GM19238 (cell line): ENCODE results near the gene SH3BP4.

Experiments
- DNase-seq: peaks from one replicate; pipeline ENCODE4 v3.0.0; 2011; ENCODE audit warnings: low spot score; ENCODE audit not compliant: insufficient read length

The SH3BP4 gene

GRCh38 chr2:235037604-235038166 is 85.9 kb downstream of the SH3BP4 start:
- no peak for DNase-seq

GRCh38 chr2:235041221-235041917 is 89.6 kb downstream of the SH3BP4 start:
- no peak for DNase-seq

- no peak for DNase-seq
These were observed 90.2 kb downstream of the SH3BP4 start for GRCh38 chr2:235041918-235042575.

GRCh38 chr2:235042576-235043515 is 91.0 kb downstream of the SH3BP4 start:
- DNase-seq = no peak

- DNase-seq = no peak
These were observed 92.1 kb downstream of the SH3BP4 start for GRCh38 chr2:235043762-235044500.

GRCh38 chr2:235044501-235045271 is 92.9 kb downstream of the SH3BP4 start:
- DNase-seq = no peak

GRCh38 chr2:235045336-235045972 is 93.6 kb downstream of the SH3BP4 start:
- peak; percentile 19 for DNase-seq

- no peak for DNase-seq
These were observed 94.1 kb downstream of the SH3BP4 start for GRCh38 chr2:235045973-235046343.

- no peak for DNase-seq
These were observed 94.8 kb downstream of the SH3BP4 start for GRCh38 chr2:235046589-235046988.

- DNase-seq = no peak
These were observed 95.6 kb downstream of the SH3BP4 start for GRCh38 chr2:235047171-235048160.

GRCh38 chr2:235048549-235048948 is 96.7 kb downstream of the SH3BP4 start:
- no peak for DNase-seq

GRCh38 chr2:235049069-235049468 is 97.3 kb downstream of the SH3BP4 start:
- DNase-seq = no peak

- no peak for DNase-seq
These were observed 97.9 kb downstream of the SH3BP4 start for GRCh38 chr2:235049719-235050118.

- no peak for DNase-seq
These were observed 99.1 kb downstream of the SH3BP4 start for GRCh38 chr2:235050980-235051351.

GRCh38 chr2:235051436-235052260 is 99.8 kb downstream of the SH3BP4 start:
- DNase-seq = no peak

GRCh38 chr2:235052514-235053354 is 100.9 kb downstream of the SH3BP4 start:
- DNase-seq = no peak

GRCh38 chr2:235053651-235054050 is 101.8 kb downstream of the SH3BP4 start:
- DNase-seq = no peak
